Superior temporal gyrus (tissue), 1 donor: ENCODE results near the gene ZFAND2B.

Experiments used
- DNase-seq: peaks from one replicate; pipeline ENCODE4 v3.0.0-alpha.2; 2016; ENCODE audit errors: extremely low spot score

The ZFAND2B gene

GRCh38 chr2:219220652-219221402, 14.2 kb downstream of the ZFAND2B start:
- DNase-seq, result no peak

- DNase-seq, result no peak
Measured at GRCh38 chr2:219221957-219222518, 15.5 kb downstream of the ZFAND2B start.

GRCh38 chr2:219223831-219224610, 17.4 kb downstream of the ZFAND2B start:
- DNase-seq, result no peak

- DNase-seq, result no peak
Measured at GRCh38 chr2:219225350-219225749, 18.8 kb downstream of the ZFAND2B start.

- DNase-seq, result no peak
Measured at GRCh38 chr2:219228041-219228910, 21.7 kb downstream of the ZFAND2B start.

- no peak for DNase-seq
Measured at GRCh38 chr2:219228911-219229304, 22.3 kb downstream of the ZFAND2B start.

GRCh38 chr2:219229305-219230058, 22.9 kb downstream of the ZFAND2B start, which contains the start of the genes ANKZF1 and ATG9A:
TSS of gene ANKZF1 (plus strand) at chr2:219229806. CDS start at chr2:219230258, 452 bp downstream.
TSS of gene ATG9A (minus strand) at chr2:219229636. CDS start at chr2:219228024, 1,612 bp downstream.
- DNase-seq, result peak; percentile 99

GRCh38 chr2:219230059-219230540, 23.5 kb downstream of the ZFAND2B start:
- no peak for DNase-seq

GRCh38 chr2:219234331-219234730, 27.7 kb downstream of the ZFAND2B start:
- DNase-seq, result no peak

- DNase-seq, result no peak
Measured at GRCh38 chr2:219243291-219243761, 36.7 kb downstream of the ZFAND2B start.

GRCh38 chr2:219244789-219245147, 38.2 kb downstream of the ZFAND2B start:
- no peak for DNase-seq

GRCh38 chr2:219245148-219245898, 38.7 kb downstream of the ZFAND2B start, which contains the start of the genes GLB1L and STK16:
TSS of gene GLB1L (minus strand) at chr2:219245444. CDS start at chr2:219243573, 1,871 bp downstream.
TSS of gene STK16 (plus strand) at chr2:219245479. CDS start at chr2:219246000, 521 bp downstream.
- DNase-seq, result peak; percentile 97

- DNase-seq, result no peak
Measured at GRCh38 chr2:219245899-219246230, 39.3 kb downstream of the ZFAND2B start.

- DNase-seq, result no peak
Measured at GRCh38 chr2:219246559-219246958, 40.0 kb downstream of the ZFAND2B start.

- no peak for DNase-seq
Measured at GRCh38 chr2:219247678-219248642, 41.4 kb downstream of the ZFAND2B start.

- DNase-seq, result no peak
Measured at GRCh38 chr2:219248845-219249202, 42.2 kb downstream of the ZFAND2B start.

GRCh38 chr2:219249203-219249980, 42.8 kb downstream of the ZFAND2B start:
- peak; percentile 68 for DNase-seq
